Thymus (tissue), 11 donors: ENCODE data around the gene MED14. TPM values are rescaled to one million over a fixed set of nuclear protein-coding genes. Genes with fewer than 3 reads are reported as not detected.

ENCODE experiments used
- DNase-seq, 9 donors: peaks; one replicate each; pipeline ENCODE4 v3.0.0-alpha.2; 2013; ENCODE audit warnings: low spot score in 9 of 9, low read depth in 6 of 9, missing footprints in 1 of 9
- H3K27ac ChIP-seq, 2 donors: one replicate each; pipeline ENCODE4 v1.5.1; 2013; ENCODE audit warnings: control low read depth in 1 of 2, low read depth in 1 of 2, low read length in 1 of 2, mild to moderate bottlenecking in 1 of 2, moderate library complexity in 1 of 2
- H3K27me3 ChIP-seq, 2 donors: one replicate each; pipeline ENCODE4 v1.5.1; 2013; ENCODE audit warnings: low read length in 1 of 2; ENCODE audit not compliant: control insufficient read depth in 2 of 2, insufficient read depth in 1 of 2
- H3K36me3 ChIP-seq, 2 donors: one replicate each; pipeline ENCODE4 v1.5.1; 2013; ENCODE audit warnings: low read length in 1 of 2, mild to moderate bottlenecking in 1 of 2, moderate library complexity in 1 of 2; ENCODE audit not compliant: control insufficient read depth in 2 of 2, insufficient read depth in 2 of 2
- H3K4me1 ChIP-seq, 2 donors: one replicate each; pipeline ENCODE4 v1.5.1; 2013; ENCODE audit warnings: low read length in 2 of 2; ENCODE audit not compliant: control insufficient read depth in 2 of 2, insufficient read depth in 2 of 2
- H3K4me3 ChIP-seq, 2 donors: one replicate each; pipeline ENCODE4 v1.5.1; 2013; ENCODE audit warnings: low read length in 2 of 2, control low read depth in 1 of 2, mild to moderate bottlenecking in 1 of 2
- H3K9me3 ChIP-seq, 2 donors: one replicate each; pipeline ENCODE4 v1.5.1; 2013; ENCODE audit warnings: low read length in 1 of 2, mild to moderate bottlenecking in 1 of 2; ENCODE audit not compliant: control insufficient read depth in 2 of 2, insufficient read depth in 1 of 2
- WGBS: extraction: QIAGEN DNeasy Blood & Tissue Kit; methylation state at CpG from one replicate; pipeline ENCODE4 v1.1.7; 2013; 5-methylcytosine and 5-hydroxymethylcytosine counted together
- polyA plus RNA-seq: library from polyadenylated mRNA; stranded (reverse); fragments of 200-250 nt; gene quantifications from one replicate; pipeline ENCODE4 v1.2.3, GENCODE V29; 2013
- total RNA-seq: library from RNA; stranded (reverse); fragments of 120-200 nt; gene quantifications from one replicate; pipeline ENCODE4 v1.2.4, GENCODE V29; 2013
- donor health status: healthy.

Gene MED14
- total and polyA plus RNA-seq, 2 donors: 16.1 to 22.4 TPM

- no peak overlapping the region for H3K4me3 ChIP-seq
- DNase-seq: no peak
- WGBS: 97% methylated on average over 5 of the region's 5 CpGs
- H3K9me3 ChIP-seq: no peaks in the 10 kb centered on the region
- no peaks in the 10 kb centered on the region for H3K4me1 ChIP-seq
- H3K27me3 ChIP-seq: no peaks in the 10 kb centered on the region
- H3K36me3 ChIP-seq: peaks cover 32 to 53% of the 10 kb centered on the region in 2 donors
- H3K27ac ChIP-seq: no peak overlapping the region
These were observed 75.0 kb downstream of the MED14 start for GRCh38 chrX:40660381-40660780.

DNA sequence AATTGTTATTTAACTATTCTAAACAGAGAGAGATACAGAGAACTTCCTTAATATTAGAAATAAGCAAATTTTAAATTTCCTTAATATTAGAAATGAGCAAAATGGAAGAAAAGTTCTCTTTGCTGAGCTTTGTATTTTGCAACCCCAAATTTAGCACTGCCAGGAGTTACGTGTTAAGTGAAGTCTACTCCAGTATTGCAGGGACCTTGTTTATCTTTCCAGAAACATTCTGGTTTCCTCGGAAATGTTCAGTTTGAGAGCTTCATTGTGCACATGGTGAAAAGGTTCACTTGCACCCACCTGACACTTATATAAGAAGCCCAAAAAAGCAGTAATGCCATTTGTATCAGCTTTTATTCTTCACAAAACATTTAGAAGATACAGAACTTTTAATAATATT, 81.8 kb downstream of the MED14 start:
- Histone ChIP-seq H3K9me3 (no peaks in the 10 kb centered on the region), H3K36me3 (peaks cover 10 to 43% of the 10 kb centered on the region in 2 donors), H3K27ac (no peak overlapping the region), H3K4me3 (no peak overlapping the region), H3K27me3 (no peaks in the 10 kb centered on the region), H3K4me1 (no peaks in the 10 kb centered on the region)
- WGBS: 97% methylated on average over 2 of the region's 2 CpGs
- no peak for DNase-seq

DNA sequence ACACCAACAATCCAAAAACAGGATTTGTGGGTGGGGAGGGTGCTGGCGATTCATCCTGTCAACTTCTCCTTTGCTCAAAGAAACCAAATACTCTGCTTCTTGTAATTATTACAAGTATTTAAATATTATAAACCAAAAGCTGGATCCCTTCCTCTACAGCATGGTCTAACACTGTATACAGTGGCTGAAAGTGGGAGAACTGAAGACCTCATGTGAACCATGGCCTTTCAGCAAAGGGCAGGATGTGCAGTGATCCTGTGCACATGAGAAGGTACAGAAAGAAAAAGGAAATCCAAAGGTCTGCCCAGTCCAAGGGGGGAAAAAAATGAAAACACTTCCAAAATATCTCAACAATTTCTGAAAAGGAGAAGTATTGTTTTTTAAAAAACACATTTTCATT, 82.7 kb downstream of the MED14 start:
- Histone ChIP-seq H3K27me3 (no peaks in the 10 kb centered on the region), H3K36me3 (peaks cover 7 to 42% of the 10 kb centered on the region in 2 donors), H3K4me3 (no peak overlapping the region), H3K9me3 (no peaks in the 10 kb centered on the region), H3K4me1 (peaks cover 2 to 4% of the 10 kb centered on the region in 2 donors), H3K27ac (no peak overlapping the region)
- 100% methylated on average over 1 of the region's 1 CpG for WGBS
- DNase-seq: no peak

GRCh38 chrX:40651620-40652223, 83.6 kb downstream of the MED14 start:
- no peaks in the 10 kb centered on the region for H3K9me3 ChIP-seq
- DNase-seq: peak in 7 of 9 donors; percentile 36 to 86 (median 57)
- H3K36me3 ChIP-seq: peaks cover 3 to 33% of the 10 kb centered on the region in 2 donors
- H3K4me1 ChIP-seq: peaks cover 2 to 5% of the 10 kb centered on the region in 2 donors
- H3K27me3 ChIP-seq: no peaks in the 10 kb centered on the region
- 2% methylated on average over 3 of the region's 3 CpGs for WGBS
- H3K27ac ChIP-seq: no peak overlapping the region
- H3K4me3 ChIP-seq: no peak overlapping the region

DNA sequence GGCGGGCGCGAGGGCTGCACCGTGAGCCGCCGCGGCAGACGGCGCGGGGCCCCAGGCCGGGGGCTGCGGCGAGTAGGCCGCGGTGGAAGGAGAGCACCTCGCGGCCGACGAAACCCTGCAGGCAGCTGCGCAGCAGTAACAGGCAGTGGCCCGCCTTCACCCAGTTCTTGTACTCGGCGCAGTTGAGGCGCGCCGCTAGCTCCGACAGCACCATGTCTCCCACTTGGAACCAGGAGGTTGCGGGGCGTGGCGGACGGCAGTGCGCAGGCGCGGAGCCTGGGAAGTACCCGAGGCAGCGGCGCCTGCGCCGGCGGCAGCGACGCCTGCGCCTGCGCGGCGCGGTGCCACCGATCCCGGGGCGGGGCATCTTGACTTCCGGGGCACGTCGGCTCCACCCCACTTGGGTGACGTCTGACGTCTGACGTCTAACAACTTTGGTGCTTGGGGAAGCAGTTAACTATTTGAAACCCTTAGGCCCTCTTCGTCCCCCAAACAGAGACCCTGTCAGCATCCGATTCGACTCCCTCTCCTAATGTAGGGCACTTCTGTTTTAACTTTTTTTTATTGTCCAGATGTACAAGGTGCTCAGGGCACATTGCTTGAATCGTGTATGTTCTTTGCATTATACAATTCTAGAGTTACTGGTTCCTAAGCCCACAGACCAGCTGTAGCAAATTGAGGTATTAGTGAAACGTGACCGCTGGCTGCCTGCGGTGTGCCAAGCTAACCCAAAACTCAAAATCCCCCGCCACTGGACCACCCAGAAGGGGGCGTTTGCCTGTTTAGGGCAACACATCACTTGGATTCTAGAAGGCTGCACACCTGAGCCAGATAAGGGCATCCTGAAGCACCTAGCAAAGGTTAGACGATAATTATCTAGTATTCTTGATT, 87.8 kb downstream of the MED14 start, which contains the start of gene CXorf38:
CXorf38 (minus strand) TSS at position 255 of the 891 bp plus-strand sequence; CDS start at position 214, 41 bp downstream.
- no peaks in the 10 kb centered on the region for H3K27me3 ChIP-seq
- 3% methylated on average over 66 of the region's 66 CpGs for WGBS
- peak within 1 kb of the TSS; percentile 83 to 84 for H3K27ac ChIP-seq
- H3K9me3 ChIP-seq: no peaks in the 10 kb centered on the region
- H3K36me3 ChIP-seq: peaks cover 0 to 12% of the 10 kb centered on the region in 2 donors
- DNase-seq: peak; percentile 78 to 98 (median 86)
- H3K4me1 ChIP-seq: peaks cover 5 to 24% of the 10 kb centered on the region in 2 donors
- H3K4me3 ChIP-seq: peak within 1 kb of the TSS; percentile 54 to 55

GRCh38 chrX:40646489-40647306, 88.6 kb downstream of the MED14 start:
- peak in 5 of 9 donors; percentile 2 to 60 (median 18) for DNase-seq
- peaks cover 5 to 24% of the 10 kb centered on the region in 2 donors for H3K4me1 ChIP-seq

GRCh38 chrX:40644821-40645358, 90.5 kb downstream of the MED14 start:
- H3K36me3 ChIP-seq: peaks cover 12 to 13% of the 10 kb centered on the region in 2 donors
- peak in 7 of 9 donors; percentile 39 to 75 (median 46) for DNase-seq
- H3K9me3 ChIP-seq: no peaks in the 10 kb centered on the region
- H3K27me3 ChIP-seq: no peaks in the 10 kb centered on the region
- 0% methylated on average over 4 of the region's 4 CpGs for WGBS
- peaks cover 5 to 24% of the 10 kb centered on the region in 2 donors for H3K4me1 ChIP-seq
- H3K27ac ChIP-seq: peak overlapping the region; percentile 64 to 78
- peak overlapping the region; percentile 35 to 56 for H3K4me3 ChIP-seq

More at GRCh38 chrX:40646489-40647306, 88.6 kb downstream of the MED14 start:
- H3K4me3 ChIP-seq: peak overlapping the region; percentile 54 to 55
- H3K36me3 ChIP-seq: peaks cover 3 to 14% of the 10 kb centered on the region in 2 donors
- no peaks in the 10 kb centered on the region for H3K27me3 ChIP-seq
- under 1% methylated on average over 33 of the region's 33 CpGs for WGBS
- no peaks in the 10 kb centered on the region for H3K9me3 ChIP-seq
- H3K27ac ChIP-seq: peak overlapping the region; percentile 83 to 84

- H3K27ac ChIP-seq: peak overlapping the region in 1 of 2 donors; percentile 64
- no peaks in the 10 kb centered on the region for H3K9me3 ChIP-seq
- no peak for DNase-seq
- peaks cover 5 to 24% of the 10 kb centered on the region in 2 donors for H3K4me1 ChIP-seq
- peaks cover 16 to 20% of the 10 kb centered on the region in 2 donors for H3K36me3 ChIP-seq
- H3K4me3 ChIP-seq: peak overlapping the region in 1 of 2 donors; percentile 35
- H3K27me3 ChIP-seq: no peaks in the 10 kb centered on the region
- WGBS: 13% methylated on average over 5 of the region's 5 CpGs
These were observed 91.2 kb downstream of the MED14 start for GRCh38 chrX:40644176-40644575.
